Activated T-helper 1 cell treated with anti-CD3 and anti-CD28 coated beads, Interleukin-12 subunit alpha, Interleukin-12 subunit beta, Interleukin-2, Interleukin-4 antibody, amounts not matched to agents 30 ng/mL and 10 ng/mL and 1 ng/mL, durations not matched to agents 14 hours and 24 hours and 36 hours (primary cell): ENCODE data around the gene DNAH6. TPM values are rescaled to one million over a fixed set of nuclear protein-coding genes. Genes with fewer than 3 reads are reported as not detected.
"Not testable (repeated sequence)": the region's sequence is repeated elsewhere in the genome, so short reads cannot be mapped to it uniquely, and the experiment has no call there.

ENCODE experiments used
- DNase-seq: peaks from one replicate; pipeline ENCODE4 v3.0.0; 2021; ENCODE audit warnings: low spot score
- H3K27ac Mint-ChIP-seq: one replicate; pipeline ENCODE4 v1.8.0; 2021; ENCODE audit warnings: mild to moderate bottlenecking, mixed read lengths
- H3K27me3 Mint-ChIP-seq: one replicate; pipeline ENCODE4 v1.8.0; 2022; ENCODE audit warnings: mild to moderate bottlenecking, moderate library complexity, mixed read lengths; ENCODE audit not compliant: insufficient read depth
- H3K36me3 Mint-ChIP-seq: one replicate; pipeline ENCODE4 v1.8.0; 2021; ENCODE audit warnings: low read depth, mixed read lengths
- H3K4me1 Mint-ChIP-seq: one replicate; pipeline ENCODE4 v1.8.0; 2021; ENCODE audit warnings: low read depth, mixed read lengths
- H3K4me3 Mint-ChIP-seq: one replicate; pipeline ENCODE4 v1.8.0; 2021; ENCODE audit warnings: mild to moderate bottlenecking, moderate library complexity, mixed read lengths
- H3K9me3 Mint-ChIP-seq: one replicate; pipeline ENCODE4 v1.8.0; 2021; ENCODE audit warnings: mixed read lengths
- intact Hi-C: fragments of 100-400 bp; cut with micrococcal nuclease; formaldehyde crosslinking; loops from one replicate; pipeline ENCODE4 v1.15.1; 2024
- total RNA-seq: library from RNA; stranded (reverse); gene quantifications from 2 replicates; pipeline ENCODE4 v1.2.3, GENCODE V29; 2022

The DNAH6 gene, protein sequence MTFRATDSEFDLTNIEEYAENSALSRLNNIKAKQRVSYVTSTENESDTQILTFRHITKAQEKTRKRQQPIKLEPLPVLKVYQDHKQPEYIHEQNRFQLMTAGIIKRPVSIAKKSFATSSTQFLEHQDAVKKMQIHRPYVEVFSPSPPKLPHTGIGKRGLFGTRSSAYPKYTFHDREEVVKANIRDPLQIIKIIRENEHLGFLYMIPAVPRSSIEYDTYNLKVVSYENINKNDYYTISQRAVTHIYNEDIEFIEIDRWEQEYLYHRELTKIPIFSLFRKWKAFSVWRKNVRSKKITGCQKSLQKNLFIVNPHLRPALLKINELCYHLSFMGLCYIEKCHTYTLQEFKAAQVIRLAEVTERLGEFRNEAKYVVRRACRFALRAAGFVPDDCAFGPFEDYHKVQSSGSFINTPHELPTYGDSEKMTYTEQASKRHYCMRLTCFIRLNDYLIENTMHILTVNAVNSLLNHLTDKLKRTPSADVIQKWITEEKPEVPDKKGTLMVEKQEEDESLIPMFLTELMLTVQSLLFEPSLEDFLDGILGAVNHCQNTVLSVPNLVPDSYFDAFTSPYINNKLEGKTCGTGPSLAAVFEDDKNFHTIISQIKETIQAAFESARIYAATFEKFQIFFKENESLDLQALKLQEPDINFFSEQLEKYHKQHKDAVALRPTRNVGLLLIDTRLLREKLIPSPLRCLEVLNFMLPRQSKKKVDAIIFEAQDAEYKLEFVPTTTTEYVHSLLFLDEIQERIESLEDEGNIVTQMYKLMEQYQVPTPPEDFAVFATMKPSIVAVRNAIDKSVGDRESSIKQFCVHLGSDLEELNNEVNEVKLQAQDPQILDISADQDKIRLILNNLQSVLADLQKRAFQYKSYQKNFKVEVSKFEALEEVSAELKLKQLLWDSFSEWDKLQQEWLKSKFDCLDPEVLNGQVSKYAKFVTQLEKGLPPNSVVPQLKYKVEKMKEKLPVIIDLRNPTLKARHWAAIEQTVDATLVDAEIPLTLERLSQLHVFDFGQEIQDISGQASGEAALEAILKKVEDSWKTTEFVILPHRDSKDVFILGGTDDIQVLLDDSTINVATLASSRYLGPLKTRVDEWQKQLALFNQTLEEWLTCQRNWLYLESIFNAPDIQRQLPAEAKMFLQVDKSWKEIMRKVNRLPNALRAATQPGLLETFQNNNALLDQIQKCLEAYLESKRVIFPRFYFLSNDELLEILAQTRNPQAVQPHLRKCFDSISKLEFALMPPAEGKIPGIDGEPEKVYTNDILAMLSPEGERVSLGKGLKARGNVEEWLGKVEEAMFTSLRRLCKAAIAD (N-terminal part only)
- 0.12 and 0.16 TPM in 2 replicates for total RNA-seq

- Mint-ChIP-seq H3K4me1 (peaks cover 27% of the 10 kb centered on the region), H3K36me3 (no peaks in the 10 kb centered on the region), H3K27me3 (peaks cover 26% of the 10 kb centered on the region), H3K9me3 (peaks cover under 1% of the 10 kb centered on the region), H3K4me3 (peak within 1 kb of the TSS; percentile 82), H3K27ac (peak within 1 kb of the TSS; percentile 68)
- DNase-seq = peak; percentile 84
- intact Hi-C loops = loop anchor here (1.0 to 5.0 kb wide), 6 partner anchors 18 to 409 kb away; partner anchors contain the start of gene SUCLG1
Observed at GRCh38 chr2:84516234-84516986, at the start of gene DNAH6. TSS of gene DNAH6 (plus strand) at chr2:84516498. CDS start at chr2:84517827, 1,329 bp downstream.

DNA sequence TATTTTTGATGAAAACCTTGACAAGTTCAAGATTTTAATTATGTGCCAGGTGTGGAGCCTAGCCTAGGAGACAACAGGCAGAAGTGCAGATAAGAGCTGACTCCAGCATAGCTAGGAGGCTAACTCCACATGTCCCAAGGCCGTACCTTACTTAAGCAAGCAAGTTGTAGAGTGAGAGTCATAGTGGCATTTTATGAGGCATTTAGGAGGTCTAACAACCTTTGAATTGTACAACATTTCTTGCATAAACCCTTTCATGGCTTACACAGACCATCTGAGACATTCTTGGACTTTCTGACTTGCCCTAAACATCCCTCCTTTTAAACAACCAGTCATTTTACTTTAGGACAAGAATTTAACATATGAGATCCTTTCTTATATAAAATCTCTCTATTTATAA lies 48.9 kb upstream of the DNAH6 start:
- Mint-ChIP-seq H3K27ac (no peak overlapping the region), H3K4me3 (no peak overlapping the region), H3K36me3 (no peaks in the 10 kb centered on the region), H3K4me1 (no peaks in the 10 kb centered on the region), H3K27me3 (peaks cover 2% of the 10 kb centered on the region), H3K9me3 (peaks cover 18% of the 10 kb centered on the region)
- intact Hi-C loops = no loop called here
- no peak for DNase-seq

DNA sequence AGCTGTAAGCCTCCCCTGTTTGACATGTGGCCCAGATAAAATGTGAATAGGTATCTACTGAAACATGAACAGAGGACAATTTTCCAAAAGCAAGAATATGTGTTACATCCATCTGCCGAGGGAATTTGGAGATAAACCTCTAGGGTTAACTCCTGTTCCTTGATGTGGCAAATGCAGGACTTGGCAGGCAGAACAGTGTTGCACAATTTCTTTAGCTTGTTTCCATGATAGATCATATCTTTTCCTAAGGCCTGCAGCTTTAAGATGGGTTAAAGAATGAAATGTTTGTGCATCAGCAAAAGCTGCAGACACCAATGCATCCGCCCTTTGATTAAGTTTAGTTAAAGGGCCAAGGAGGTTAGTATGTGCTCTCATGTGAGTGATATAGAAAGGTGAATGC lies 43.9 kb upstream of the DNAH6 start:
- H3K36me3 Mint-ChIP-seq, intact Hi-C loops, H3K4me3 Mint-ChIP-seq, H3K27ac Mint-ChIP-seq, H3K4me1 Mint-ChIP-seq, DNase-seq: not testable (repeated sequence)
- H3K27me3 Mint-ChIP-seq = peaks cover 11% of the 10 kb centered on the region
- peaks cover 15% of the 10 kb centered on the region for H3K9me3 Mint-ChIP-seq

DNA sequence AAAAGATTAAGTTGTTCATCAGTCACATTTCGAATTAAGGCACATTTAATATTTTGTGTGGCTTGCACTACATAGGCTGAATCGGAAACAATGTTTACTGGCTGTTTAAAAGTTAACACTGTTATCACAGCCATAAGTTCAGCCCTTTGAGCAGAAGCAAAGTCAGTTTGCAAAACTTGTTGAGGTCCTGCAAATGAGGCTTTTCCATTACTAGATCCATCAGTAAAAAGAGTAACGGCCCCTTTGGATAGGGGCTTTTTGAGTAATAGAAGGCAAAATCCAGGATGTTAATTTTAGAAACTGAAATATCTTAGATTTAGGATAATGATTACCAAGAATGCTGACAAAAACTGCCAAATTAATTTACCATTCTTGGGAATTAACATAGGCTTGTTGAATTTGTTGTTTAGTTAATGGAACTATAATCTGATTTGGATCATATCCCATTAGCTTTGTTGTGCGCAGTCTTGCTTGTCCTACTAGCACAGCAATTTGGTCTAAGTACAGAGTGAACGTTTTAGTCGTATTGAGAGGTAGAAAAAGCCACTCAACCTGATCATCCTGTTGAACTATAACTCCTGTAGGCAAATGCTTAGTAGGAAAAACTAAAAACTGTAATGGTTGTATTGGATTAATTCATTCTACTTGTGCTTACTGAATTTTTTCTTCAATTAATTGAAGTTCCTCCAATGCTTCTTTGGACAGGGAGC lies 43.3 kb upstream of the DNAH6 start:
- Mint-ChIP-seq H3K27me3 (peaks cover 11% of the 10 kb centered on the region), H3K9me3 (peaks cover 18% of the 10 kb centered on the region), H3K4me3 (no peak overlapping the region), H3K27ac (no peak overlapping the region), H3K36me3 (no peaks in the 10 kb centered on the region), H3K4me1 (no peaks in the 10 kb centered on the region)
- intact Hi-C loops = no loop called here
- DNase-seq = no peak

DNA sequence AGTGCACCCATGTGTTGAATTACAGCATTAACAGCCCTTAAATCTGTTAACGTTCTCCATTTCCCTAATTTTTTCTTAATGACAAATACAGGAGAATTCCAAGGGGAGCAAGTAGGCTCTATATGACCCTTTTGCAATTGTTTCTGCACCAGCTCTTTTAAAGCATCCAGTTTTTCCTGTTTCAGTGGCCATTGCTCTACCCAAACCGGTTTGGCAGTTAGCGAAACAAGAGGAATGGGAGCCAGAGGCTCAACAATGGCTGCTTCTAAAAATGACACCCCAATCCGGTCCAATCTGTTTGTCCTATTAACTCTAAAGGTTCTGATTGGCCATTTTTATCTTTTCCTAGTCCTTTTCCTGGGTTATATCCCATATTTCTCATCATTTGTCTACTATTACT lies 42.1 kb upstream of the DNAH6 start:
- H3K4me1 Mint-ChIP-seq = no peaks in the 10 kb centered on the region
- DNase-seq = no peak
- H3K36me3 Mint-ChIP-seq = no peaks in the 10 kb centered on the region
- no peak overlapping the region for H3K27ac Mint-ChIP-seq
- intact Hi-C loops = no loop called here
- peaks cover 15% of the 10 kb centered on the region for H3K9me3 Mint-ChIP-seq
- no peak overlapping the region for H3K4me3 Mint-ChIP-seq
- H3K27me3 Mint-ChIP-seq = peaks cover 11% of the 10 kb centered on the region

GRCh38 chr2:84477886-84478285 lies 38.4 kb upstream of the DNAH6 start:
- no peak for DNase-seq
- Mint-ChIP-seq H3K36me3 (no peaks in the 10 kb centered on the region), H3K27me3 (peaks cover 9% of the 10 kb centered on the region), H3K4me3 (no peak overlapping the region), H3K4me1 (peaks cover 16% of the 10 kb centered on the region), H3K27ac (no peak overlapping the region), H3K9me3 (peaks cover 12% of the 10 kb centered on the region)
- intact Hi-C loops = no loop called here

DNA sequence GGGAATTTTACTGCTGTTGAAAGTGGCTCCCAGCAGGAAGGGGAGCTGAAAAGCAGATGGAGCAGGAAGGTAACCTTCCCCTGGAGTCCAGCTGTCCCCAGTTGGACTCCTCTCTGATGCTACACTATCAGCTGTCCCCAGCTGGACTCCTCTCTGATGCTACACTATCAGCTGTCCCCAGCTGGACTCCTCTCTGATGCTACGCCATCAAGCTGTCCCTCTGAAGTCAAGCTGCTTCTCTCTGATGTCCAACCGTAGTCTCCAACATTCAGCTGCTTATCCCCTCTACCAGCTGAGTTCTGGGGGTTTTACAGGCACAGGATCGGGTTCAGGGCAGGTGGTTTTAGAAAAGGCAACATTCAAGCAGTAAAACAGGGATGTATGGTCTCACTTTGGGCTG lies 37.4 kb upstream of the DNAH6 start:
- intact Hi-C loops = no loop called here
- H3K27ac Mint-ChIP-seq = no peak overlapping the region
- peaks cover 12% of the 10 kb centered on the region for H3K9me3 Mint-ChIP-seq
- H3K4me1 Mint-ChIP-seq = peaks cover 16% of the 10 kb centered on the region
- H3K27me3 Mint-ChIP-seq = peaks cover 9% of the 10 kb centered on the region
- no peaks in the 10 kb centered on the region for H3K36me3 Mint-ChIP-seq
- DNase-seq = no peak
- no peak overlapping the region for H3K4me3 Mint-ChIP-seq

DNA sequence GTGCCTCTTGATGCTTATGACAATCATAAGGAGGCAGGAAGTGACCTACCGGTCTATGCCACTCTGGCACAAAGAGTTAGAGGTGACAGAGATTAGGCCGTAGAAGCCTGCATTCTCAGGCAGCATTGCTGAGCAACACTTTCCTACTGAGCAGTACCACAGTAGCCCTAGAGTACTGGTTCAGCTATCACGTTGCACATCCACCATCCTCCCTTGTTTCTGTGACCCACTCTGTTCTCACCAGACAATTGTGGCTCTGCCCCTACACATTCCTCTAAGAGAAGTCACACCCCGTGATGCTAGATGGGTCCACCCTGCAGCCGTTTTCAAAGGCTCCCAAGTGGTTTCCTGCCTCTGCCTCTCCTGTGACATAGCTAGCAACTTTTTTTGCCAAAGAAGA lies 34.6 kb upstream of the DNAH6 start:
- H3K4me3 Mint-ChIP-seq = no peak overlapping the region
- peaks cover 16% of the 10 kb centered on the region for H3K4me1 Mint-ChIP-seq
- DNase-seq = peak; percentile 1
- H3K27ac Mint-ChIP-seq = no peak overlapping the region
- intact Hi-C loops = no loop called here
- peaks cover 10% of the 10 kb centered on the region for H3K9me3 Mint-ChIP-seq
- no peaks in the 10 kb centered on the region for H3K27me3 Mint-ChIP-seq
- H3K36me3 Mint-ChIP-seq = no peaks in the 10 kb centered on the region

- no peaks in the 10 kb centered on the region for H3K36me3 Mint-ChIP-seq
- no peak for DNase-seq
- H3K27me3 Mint-ChIP-seq = no peaks in the 10 kb centered on the region
- peaks cover under 1% of the 10 kb centered on the region for H3K9me3 Mint-ChIP-seq
- peaks cover 16% of the 10 kb centered on the region for H3K4me1 Mint-ChIP-seq
- H3K4me3 Mint-ChIP-seq = no peak overlapping the region
- H3K27ac Mint-ChIP-seq = no peak overlapping the region
- intact Hi-C loops = no loop called here
Observed at GRCh38 chr2:84482603-84483002, 33.7 kb upstream of the DNAH6 start.

DNA sequence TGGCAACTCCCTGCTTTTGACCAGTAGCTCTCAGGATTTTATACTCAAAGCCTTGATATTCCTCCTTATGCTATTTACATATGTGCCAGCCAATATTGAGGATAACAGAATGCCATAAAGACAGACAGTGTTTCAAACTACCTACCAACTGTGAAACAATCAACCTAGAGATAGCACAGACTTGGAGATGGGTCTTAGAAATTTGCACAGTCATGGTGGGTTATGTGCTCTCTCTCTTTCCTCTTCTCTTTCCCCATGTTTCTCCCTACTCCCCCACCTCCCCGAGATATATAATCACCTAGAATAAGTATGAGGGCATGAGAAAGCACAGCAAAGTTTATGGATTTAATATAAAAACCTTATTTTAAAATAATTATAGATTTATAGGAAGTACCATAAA lies 33.0 kb upstream of the DNAH6 start:
- no peak for DNase-seq
- H3K27me3 Mint-ChIP-seq = no peaks in the 10 kb centered on the region
- H3K36me3 Mint-ChIP-seq = no peaks in the 10 kb centered on the region
- no peak overlapping the region for H3K27ac Mint-ChIP-seq
- peaks cover 16% of the 10 kb centered on the region for H3K4me1 Mint-ChIP-seq
- no peaks in the 10 kb centered on the region for H3K9me3 Mint-ChIP-seq
- intact Hi-C loops = no loop called here
- no peak overlapping the region for H3K4me3 Mint-ChIP-seq

- no peaks in the 10 kb centered on the region for H3K36me3 Mint-ChIP-seq
- peaks cover 10% of the 10 kb centered on the region for H3K4me1 Mint-ChIP-seq
- H3K27ac Mint-ChIP-seq = no peak overlapping the region
- H3K9me3 Mint-ChIP-seq = no peaks in the 10 kb centered on the region
- no peaks in the 10 kb centered on the region for H3K27me3 Mint-ChIP-seq
- H3K4me3 Mint-ChIP-seq = no peak overlapping the region
- intact Hi-C loops = no loop called here
- DNase-seq = no peak
Observed at GRCh38 chr2:84486441-84487115, 29.7 kb upstream of the DNAH6 start.
